ENCODE data around the gene NTRK1.

- TF ChIP-seq CTCF (conservative IDR thresholded peaks at IDR 0.05; ENCODE audit: low read depth, low read length) (no peak), ELK1 (IDR thresholded peaks at IDR 0.05; ENCODE audit: borderline replicate concordance, low read depth, low read length) (no peak), POLR2A (IDR thresholded peaks at IDR 0.05; ENCODE audit: low read depth, low read length) (no peak), CHD1 (IDR thresholded peaks at IDR 0.05; ENCODE audit: low read depth, low read length) (no peak), SMC3 (IDR thresholded peaks at IDR 0.05; ENCODE audit: low read depth, low read length) (no peak), RAD21 (IDR thresholded peaks at IDR 0.05; ENCODE audit: low read length) (no peak), MAFK (IDR thresholded peaks at IDR 0.05; ENCODE audit: low read depth, low read length) (no peak), FOS (IDR thresholded peaks at IDR 0.05; ENCODE audit: low read depth, low read length) (no peak), USF2 (IDR thresholded peaks at IDR 0.05; ENCODE audit: low read depth, low read length) (no peak), RFX5 (IDR thresholded peaks at IDR 0.05; ENCODE audit: low read depth, low read length) (no peak)
Measured at GRCh38 chr1:156860628-156861423, at the start of gene NTRK1.
